GM19099 (cell line): Measurements from ENCODE around the gene CEP19.

ENCODE experiments used
- POLR2A ChIP-seq: IDR thresholded peaks from 3 replicates; pipeline ENCODE4 v1.6.1; 2011; ENCODE audit warnings: low read depth; ENCODE audit not compliant: insufficient read length; ENCODE audit errors: extremely low read depth

Gene CEP19

GRCh38 chr3:196689941-196690660, 21.9 kb downstream of the CEP19 start:
- TF ChIP-seq POLR2A = no peak

GRCh38 chr3:196688349-196688748, 23.7 kb downstream of the CEP19 start:
- TF ChIP-seq POLR2A = no peak

GRCh38 chr3:196686436-196686835, 25.6 kb downstream of the CEP19 start:
- TF ChIP-seq POLR2A = no peak

GRCh38 chr3:196684548-196685407, 27.3 kb downstream of the CEP19 start:
- no peak for TF ChIP-seq POLR2A

- TF ChIP-seq POLR2A = no peak
Observed at GRCh38 chr3:196677931-196678330, 34.1 kb downstream of the CEP19 start.

GRCh38 chr3:196677353-196677752, 34.7 kb downstream of the CEP19 start:
- TF ChIP-seq POLR2A = no peak

GRCh38 chr3:196673632-196674031, 38.4 kb downstream of the CEP19 start:
- TF ChIP-seq POLR2A = no peak

- no peak for TF ChIP-seq POLR2A
Observed at GRCh38 chr3:196670339-196670738, 41.7 kb downstream of the CEP19 start.

GRCh38 chr3:196667056-196667825, 44.8 kb downstream of the CEP19 start:
- no peak for TF ChIP-seq POLR2A

GRCh38 chr3:196666001-196666867, 45.8 kb downstream of the CEP19 start:
- TF ChIP-seq POLR2A = no peak

- no peak for TF ChIP-seq POLR2A
Observed at GRCh38 chr3:196662711-196663571, 49.1 kb downstream of the CEP19 start.

- TF ChIP-seq POLR2A = no peak
Observed at GRCh38 chr3:196662033-196662432, 50.0 kb downstream of the CEP19 start.

- TF ChIP-seq POLR2A = no peak
Observed at GRCh38 chr3:196661400-196661799, 50.6 kb downstream of the CEP19 start.
